Measurements from ENCODE around the gene MLNR.

GRCh38 chr13:49171359-49171758, 48.8 kb upstream of the MLNR start:
- no peak for TF ChIP-seq CTCF (IDR thresholded peaks at IDR 0.05; ENCODE audit: poor library complexity, severe bottlenecking)
- TF ChIP-seq POLR2AphosphoS5 (IDR thresholded peaks at IDR 0.05): no peak
- TF ChIP-seq REST (IDR thresholded peaks at IDR 0.05; ENCODE audit: borderline replicate concordance): no peak
- TF ChIP-seq EZH2 (IDR thresholded peaks at IDR 0.05; ENCODE audit: borderline replicate concordance, insufficient read depth, low read length, poor library complexity, severe bottlenecking): no peak
- no peak for TF ChIP-seq EP300 (conservative IDR thresholded peaks at IDR 0.05; ENCODE audit: poor library complexity, severe bottlenecking)
- TF ChIP-seq SMC3 (conservative IDR thresholded peaks at IDR 0.05; ENCODE audit: poor library complexity): no peak
- TF ChIP-seq RAD21 (conservative IDR thresholded peaks at IDR 0.05): no peak
- no peak for TF ChIP-seq MXI1 (conservative IDR thresholded peaks at IDR 0.05; ENCODE audit: poor library complexity, severe bottlenecking)
- no peak for TF ChIP-seq TAF1 (IDR thresholded peaks at IDR 0.05; ENCODE audit: low read depth)

Data from neural cell (in vitro differentiated cells).